OCI-LY7 (cell line): ENCODE measurements around the gene AKAP7. TPM values are rescaled to one million over a fixed set of nuclear protein-coding genes. Genes with fewer than 3 reads are reported as not detected.

Source experiments
- BruUV-seq: library from RNA; stranded (reverse); fragments of 400-500 nt; replicated peaks from 2 replicates; lab custom pipeline; 2021; lab: Mats Ljungman, UMichigan
- CTCF ChIA-PET: fragments of 300-600 bp; sonication (Branson Sonifier 250); formaldehyde crosslinking; loops from one replicate; lab custom pipeline; 2022; ENCODE audit warnings: antibody characterized with exemption; ENCODE audit not compliant: unreplicated experiment; lab: Charles Lee
- POLR2A ChIA-PET: fragments of 300-600 bp; sonication (Branson Sonifier 250); formaldehyde crosslinking; loops from one replicate; lab custom pipeline; 2022; ENCODE audit warnings: antibody characterized with exemption; lab: Charles Lee
- DNase-seq: peaks from one replicate; pipeline ENCODE4 v3.0.0-alpha.2; 2015; ENCODE audit warnings: low spot score
- H2AFZ ChIP-seq: fragments of 200-600 bp; sonication (generic), shearing (Covaris generic); 2 replicates; pipeline ENCODE4 v1.6.1; 2014; ENCODE audit warnings: mild to moderate bottlenecking, antibody characterized with exemption, low read length, moderate library complexity
- H3K27ac ChIP-seq: fragments of 200-600 bp; sonication (generic); 2 replicates; pipeline ENCODE4 v1.5.1; 2014; ENCODE audit warnings: mixed run types, low read depth, mild to moderate bottlenecking, moderate library complexity, low read length, inconsistent platforms; ENCODE audit not compliant: poor library complexity, severe bottlenecking
- H3K36me3 ChIP-seq: fragments of 200-600 bp; sonication (generic); 2 replicates; pipeline ENCODE4 v1.6.1; 2014; ENCODE audit warnings: mild to moderate bottlenecking, antibody characterized with exemption, low read length, moderate library complexity, mixed read lengths; ENCODE audit not compliant: insufficient read depth
- H3K4me1 ChIP-seq: fragments of 200-600 bp; sonication (generic); 2 replicates; pipeline ENCODE4 v1.5.1; 2014; ENCODE audit warnings: mild to moderate bottlenecking, low read length; ENCODE audit not compliant: insufficient read depth, poor library complexity, severe bottlenecking
- H3K4me2 ChIP-seq: fragments of 200-600 bp; sonication (generic); 2 replicates; pipeline ENCODE4 v1.6.1; 2014; ENCODE audit warnings: mild to moderate bottlenecking, low read length
- H3K4me3 ChIP-seq: fragments of 200-600 bp; sonication (generic); 2 replicates; pipeline ENCODE4 v1.5.1; 2014; ENCODE audit warnings: mild to moderate bottlenecking, low read depth, low read length; ENCODE audit not compliant: poor library complexity, severe bottlenecking
- H3K79me2 ChIP-seq: fragments of 200-600 bp; sonication (generic); 2 replicates; pipeline ENCODE4 v1.6.1; 2016; ENCODE audit warnings: low read depth, mild to moderate bottlenecking, low read length, moderate library complexity, mixed read lengths; ENCODE audit not compliant: insufficient read depth
- H3K9me2 ChIP-seq: fragments of 200-600 bp; sonication (generic); 2 replicates; pipeline ENCODE4 v1.6.1; 2016; ENCODE audit warnings: mild to moderate bottlenecking, low read length, mixed read lengths; ENCODE audit not compliant: insufficient read depth
- H3K9me3 ChIP-seq: fragments of 200-600 bp; sonication (generic); 2 replicates; pipeline ENCODE4 v1.6.1; 2014; ENCODE audit warnings: mild to moderate bottlenecking, mixed run types, low read length, mixed read lengths
- H4K20me1 ChIP-seq: fragments of 200-600 bp; sonication (generic); 2 replicates; pipeline ENCODE4 v1.6.1; 2014; ENCODE audit warnings: mild to moderate bottlenecking, antibody characterized with exemption, low read length, moderate library complexity, mixed read lengths; ENCODE audit not compliant: insufficient read depth
- CTCF ChIP-seq: fragments of 200-600 bp; sonication (generic); conservative IDR thresholded peaks from 2 replicates; pipeline ENCODE4 v1.5.1; 2014; ENCODE audit warnings: mild to moderate bottlenecking, antibody characterized with exemption, low read length, moderate library complexity, mixed read lengths
- EZH2phosphoT487 ChIP-seq: fragments of 200-600 bp; sonication (generic); IDR thresholded peaks from 2 replicates; pipeline ENCODE4 v1.6.1; 2018; ENCODE audit warnings: low read depth, borderline replicate concordance, mild to moderate bottlenecking, mixed run types, antibody characterized with exemption, low read length, moderate library complexity, mixed read lengths
- intact Hi-C: fragments of 100-400 bp; cut with micrococcal nuclease; formaldehyde crosslinking; loops from one replicate; pipeline ENCODE4 v1.10.0; 2022; ENCODE audit not compliant: unreplicated experiment
- total RNA-seq, 2 experiments: library from RNA; depleted of rRNA in 1 of 2; stranded (reverse); fragments of >200 nt in 1 of 2; shearing (Covaris generic) in 1 of 2; gene quantifications; 2 replicates each; pipeline ENCODE4 v1.2.3, GENCODE V29; 2014 to 2022

The AKAP7 gene
- total RNA-seq, 2 experiments from 2014 or later: 5.6 to 6.9 TPM

- no peak overlapping the region for H3K4me3 ChIP-seq
- ChIA-PET CTCF (no interaction called here), POLR2A (interaction anchor here (1.0 kb wide), 1 partner anchor 11 kb away, joined by 3 read pairs; no protein-coding TSS in a partner anchor)
- TF ChIP-seq CTCF (no peak), EZH2phosphoT487 (no peak)
- no peaks in the 10 kb centered on the region for H3K79me2 ChIP-seq
- H3K9me3 ChIP-seq: no peaks in the 10 kb centered on the region
- H3K27ac ChIP-seq: no peak overlapping the region
- no peaks in the 10 kb centered on the region for H3K36me3 ChIP-seq
- intact Hi-C loops: no loop called here
- no peak overlapping the region for H2AFZ ChIP-seq
- no peaks in the 10 kb centered on the region for H3K4me1 ChIP-seq
- no TSS peak for BruUV-seq
- no peaks in the 10 kb centered on the region for H4K20me1 ChIP-seq
- H3K4me2 ChIP-seq: no peak overlapping the region
- no peak for DNase-seq
- H3K9me2 ChIP-seq: no peaks in the 10 kb centered on the region
These were observed 88.1 kb downstream of the AKAP7 start for GRCh38 chr6:131223416-131223815.

GRCh38 chr6:131225127-131225526, 89.9 kb downstream of the AKAP7 start:
- CTCF ChIA-PET: no interaction called here
- BruUV-seq: no TSS peak
- Histone ChIP-seq H4K20me1 (no peaks in the 10 kb centered on the region), H3K4me3 (no peak overlapping the region), H3K9me3 (no peaks in the 10 kb centered on the region), H3K27ac (no peak overlapping the region), H3K79me2 (no peaks in the 10 kb centered on the region), H3K4me2 (no peak overlapping the region), H3K36me3 (no peaks in the 10 kb centered on the region), H3K9me2 (no peaks in the 10 kb centered on the region), H2AFZ (no peak overlapping the region), H3K4me1 (no peaks in the 10 kb centered on the region)
- TF ChIP-seq EZH2phosphoT487 (no peak), CTCF (no peak)
- POLR2A ChIA-PET: interaction anchor here (0.7 kb wide), 1 partner anchor 23 kb away, joined by 5 read pairs; no protein-coding TSS in a partner anchor
- intact Hi-C loops: no loop called here
- DNase-seq: no peak

- no peak overlapping the region for H2AFZ ChIP-seq
- no peaks in the 10 kb centered on the region for H3K9me3 ChIP-seq
- no peak for DNase-seq
- no peaks in the 10 kb centered on the region for H3K79me2 ChIP-seq
- no peak for TF ChIP-seq CTCF
- TF ChIP-seq EZH2phosphoT487: no peak
- no peak overlapping the region for H3K27ac ChIP-seq
- H3K4me2 ChIP-seq: no peak overlapping the region
- H3K9me2 ChIP-seq: no peaks in the 10 kb centered on the region
- intact Hi-C loops: no loop called here
- POLR2A ChIA-PET: interaction anchor here (0.7 to 1.8 kb wide), 4 partner anchors 13 to 246 kb away, joined by 3 to 5 read pairs (median 4); no protein-coding TSS in a partner anchor
- CTCF ChIA-PET: no interaction called here
- no peaks in the 10 kb centered on the region for H4K20me1 ChIP-seq
- no peaks in the 10 kb centered on the region for H3K36me3 ChIP-seq
- BruUV-seq: no TSS peak
- no peaks in the 10 kb centered on the region for H3K4me1 ChIP-seq
- H3K4me3 ChIP-seq: no peak overlapping the region
These were observed 90.7 kb downstream of the AKAP7 start for GRCh38 chr6:131225959-131226358.
